ENCODE data around the gene DLG3. TPM values are rescaled to one million over a fixed set of nuclear protein-coding genes. Genes with fewer than 3 reads are reported as not detected.
"Not testable (repeated sequence)": the region's sequence is repeated elsewhere in the genome, so short reads cannot be mapped to it uniquely, and the experiment has no call there.

DLG3 gene
- total RNA-seq, 1 experiment from 2014 or later, result 41.7 TPM

DNA sequence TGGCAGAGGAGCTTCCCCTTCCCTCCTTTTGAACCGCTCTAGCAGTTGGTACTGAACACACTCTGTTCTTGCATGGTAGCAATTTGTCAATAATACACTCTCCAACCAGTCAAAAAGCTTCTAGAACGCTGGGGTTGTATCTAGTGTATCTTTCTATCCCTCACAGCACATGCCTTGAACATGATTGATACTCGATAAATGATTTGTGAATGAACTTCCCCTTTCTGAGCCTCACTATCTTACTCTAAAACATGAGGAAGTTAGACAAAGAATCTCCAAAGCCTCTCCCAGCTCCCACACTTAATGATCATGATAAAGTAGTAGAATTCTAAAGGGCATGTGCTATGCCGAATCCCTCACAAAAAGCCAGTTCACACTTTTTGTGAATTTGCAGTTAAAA, 64.4 kb downstream of the DLG3 start (continued):
- TF ChIP-seq ZNF671 (CRISPR knock-in tag; IDR thresholded peaks at IDR 0.05) (no peak), MXD4 (CRISPR knock-in tag; IDR thresholded peaks at IDR 0.05; ENCODE audit: borderline replicate concordance) (no peak), MYBL2 (CRISPR knock-in tag; IDR thresholded peaks at IDR 0.05) (no peak), TEAD1 (CRISPR knock-in tag; IDR thresholded peaks at IDR 0.05) (no peak), ZNF263 (CRISPR knock-in tag; IDR thresholded peaks at IDR 0.05; ENCODE audit: low read depth) (no peak)
- TF ChIP-seq, protein P1, sequence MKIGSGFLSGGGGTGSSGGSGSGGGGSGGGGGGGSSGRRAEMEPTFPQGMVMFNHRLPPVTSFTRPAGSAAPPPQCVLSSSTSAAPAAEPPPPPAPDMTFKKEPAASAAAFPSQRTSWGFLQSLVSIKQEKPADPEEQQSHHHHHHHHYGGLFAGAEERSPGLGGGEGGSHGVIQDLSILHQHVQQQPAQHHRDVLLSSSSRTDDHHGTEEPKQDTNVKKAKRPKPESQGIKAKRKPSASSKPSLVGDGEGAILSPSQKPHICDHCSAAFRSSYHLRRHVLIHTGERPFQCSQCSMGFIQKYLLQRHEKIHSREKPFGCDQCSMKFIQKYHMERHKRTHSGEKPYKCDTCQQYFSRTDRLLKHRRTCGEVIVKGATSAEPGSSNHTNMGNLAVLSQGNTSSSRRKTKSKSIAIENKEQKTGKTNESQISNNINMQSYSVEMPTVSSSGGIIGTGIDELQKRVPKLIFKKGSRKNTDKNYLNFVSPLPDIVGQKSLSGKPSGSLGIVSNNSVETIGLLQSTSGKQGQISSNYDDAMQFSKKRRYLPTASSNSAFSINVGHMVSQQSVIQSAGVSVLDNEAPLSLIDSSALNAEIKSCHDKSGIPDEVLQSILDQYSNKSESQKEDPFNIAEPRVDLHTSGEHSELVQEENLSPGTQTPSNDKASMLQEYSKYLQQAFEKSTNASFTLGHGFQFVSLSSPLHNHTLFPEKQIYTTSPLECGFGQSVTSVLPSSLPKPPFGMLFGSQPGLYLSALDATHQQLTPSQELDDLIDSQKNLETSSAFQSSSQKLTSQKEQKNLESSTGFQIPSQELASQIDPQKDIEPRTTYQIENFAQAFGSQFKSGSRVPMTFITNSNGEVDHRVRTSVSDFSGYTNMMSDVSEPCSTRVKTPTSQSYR (CRISPR knock-in tag; IDR thresholded peaks at IDR 0.05), result no peak
- TF ChIP-seq, protein P2, sequence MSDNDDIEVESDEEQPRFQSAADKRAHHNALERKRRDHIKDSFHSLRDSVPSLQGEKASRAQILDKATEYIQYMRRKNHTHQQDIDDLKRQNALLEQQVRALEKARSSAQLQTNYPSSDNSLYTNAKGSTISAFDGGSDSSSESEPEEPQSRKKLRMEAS (CRISPR knock-in tag; IDR thresholded peaks at IDR 0.05), result no peak
- TF ChIP-seq, protein P3, sequence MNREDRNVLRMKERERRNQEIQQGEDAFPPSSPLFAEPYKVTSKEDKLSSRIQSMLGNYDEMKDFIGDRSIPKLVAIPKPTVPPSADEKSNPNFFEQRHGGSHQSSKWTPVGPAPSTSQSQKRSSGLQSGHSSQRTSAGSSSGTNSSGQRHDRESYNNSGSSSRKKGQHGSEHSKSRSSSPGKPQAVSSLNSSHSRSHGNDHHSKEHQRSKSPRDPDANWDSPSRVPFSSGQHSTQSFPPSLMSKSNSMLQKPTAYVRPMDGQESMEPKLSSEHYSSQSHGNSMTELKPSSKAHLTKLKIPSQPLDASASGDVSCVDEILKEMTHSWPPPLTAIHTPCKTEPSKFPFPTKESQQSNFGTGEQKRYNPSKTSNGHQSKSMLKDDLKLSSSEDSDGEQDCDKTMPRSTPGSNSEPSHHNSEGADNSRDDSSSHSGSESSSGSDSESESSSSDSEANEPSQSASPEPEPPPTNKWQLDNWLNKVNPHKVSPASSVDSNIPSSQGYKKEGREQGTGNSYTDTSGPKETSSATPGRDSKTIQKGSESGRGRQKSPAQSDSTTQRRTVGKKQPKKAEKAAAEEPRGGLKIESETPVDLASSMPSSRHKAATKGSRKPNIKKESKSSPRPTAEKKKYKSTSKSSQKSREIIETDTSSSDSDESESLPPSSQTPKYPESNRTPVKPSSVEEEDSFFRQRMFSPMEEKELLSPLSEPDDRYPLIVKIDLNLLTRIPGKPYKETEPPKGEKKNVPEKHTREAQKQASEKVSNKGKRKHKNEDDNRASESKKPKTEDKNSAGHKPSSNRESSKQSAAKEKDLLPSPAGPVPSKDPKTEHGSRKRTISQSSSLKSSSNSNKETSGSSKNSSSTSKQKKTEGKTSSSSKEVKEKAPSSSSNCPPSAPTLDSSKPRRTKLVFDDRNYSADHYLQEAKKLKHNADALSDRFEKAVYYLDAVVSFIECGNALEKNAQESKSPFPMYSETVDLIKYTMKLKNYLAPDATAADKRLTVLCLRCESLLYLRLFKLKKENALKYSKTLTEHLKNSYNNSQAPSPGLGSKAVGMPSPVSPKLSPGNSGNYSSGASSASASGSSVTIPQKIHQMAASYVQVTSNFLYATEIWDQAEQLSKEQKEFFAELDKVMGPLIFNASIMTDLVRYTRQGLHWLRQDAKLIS (CRISPR knock-in tag; IDR thresholded peaks at IDR 0.05; ENCODE audit: borderline replicate concordance), result no peak
- TF ChIP-seq, protein P4, sequence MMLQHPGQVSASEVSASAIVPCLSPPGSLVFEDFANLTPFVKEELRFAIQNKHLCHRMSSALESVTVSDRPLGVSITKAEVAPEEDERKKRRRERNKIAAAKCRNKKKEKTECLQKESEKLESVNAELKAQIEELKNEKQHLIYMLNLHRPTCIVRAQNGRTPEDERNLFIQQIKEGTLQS (CRISPR knock-in tag; conservative IDR thresholded peaks at IDR 0.05), result no peak

DNA sequence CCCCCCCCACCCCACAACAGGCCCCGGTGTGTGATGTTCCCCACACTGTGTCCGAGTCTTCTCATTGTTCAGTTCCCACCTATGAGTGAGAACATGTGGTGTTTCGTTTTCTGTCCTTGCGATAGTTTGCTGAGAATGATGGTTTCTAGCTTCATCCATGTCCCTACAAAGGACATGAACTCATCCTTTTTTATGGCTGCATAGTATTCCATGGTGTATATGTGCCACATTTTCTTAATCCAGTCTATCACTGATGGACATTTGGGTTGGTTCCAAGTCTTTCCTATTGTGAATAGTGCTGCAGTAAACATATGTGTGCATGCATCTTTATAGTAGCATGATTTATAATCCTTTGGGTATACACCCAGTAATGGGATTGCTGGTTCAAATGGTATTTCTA, 70.6 kb downstream of the DLG3 start:
- H3K9me3 Mint-ChIP-seq, result peaks cover 12% of the 10 kb centered on the region
- ATAC-seq; H3K4me1 Mint-ChIP-seq; H3K27ac Mint-ChIP-seq; POLR2A ChIA-PET; H3K36me3 Mint-ChIP-seq; H3K27me3 Mint-ChIP-seq (ENCODE audit: low read depth); H3K4me3 Mint-ChIP-seq; DNase-seq (ENCODE audit: low spot score); CTCF ChIA-PET: not testable (repeated sequence)

DNA sequence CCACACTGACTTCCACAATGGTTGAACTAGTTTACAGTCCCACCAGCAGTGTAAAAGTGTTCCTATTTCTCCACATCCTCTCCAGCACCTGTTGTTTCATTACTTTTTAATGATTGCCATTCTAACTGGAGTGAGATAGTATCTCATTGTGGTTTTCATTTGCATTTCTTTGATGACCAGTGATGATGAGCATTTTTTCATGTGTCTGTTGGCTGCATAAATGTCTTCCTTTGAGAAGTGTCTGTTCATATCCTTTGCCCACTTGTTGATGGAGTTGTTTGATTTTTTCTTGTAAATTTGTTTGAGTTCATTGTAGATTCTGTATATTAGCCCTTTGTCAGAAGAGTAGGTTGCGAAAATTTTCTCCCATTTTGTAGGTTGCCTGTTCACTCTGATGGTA, 71.1 kb downstream of the DLG3 start:
- peaks cover 14% of the 10 kb centered on the region for H3K9me3 Mint-ChIP-seq
- POLR2A ChIA-PET, CTCF ChIA-PET: not testable (repeated sequence)

DNA sequence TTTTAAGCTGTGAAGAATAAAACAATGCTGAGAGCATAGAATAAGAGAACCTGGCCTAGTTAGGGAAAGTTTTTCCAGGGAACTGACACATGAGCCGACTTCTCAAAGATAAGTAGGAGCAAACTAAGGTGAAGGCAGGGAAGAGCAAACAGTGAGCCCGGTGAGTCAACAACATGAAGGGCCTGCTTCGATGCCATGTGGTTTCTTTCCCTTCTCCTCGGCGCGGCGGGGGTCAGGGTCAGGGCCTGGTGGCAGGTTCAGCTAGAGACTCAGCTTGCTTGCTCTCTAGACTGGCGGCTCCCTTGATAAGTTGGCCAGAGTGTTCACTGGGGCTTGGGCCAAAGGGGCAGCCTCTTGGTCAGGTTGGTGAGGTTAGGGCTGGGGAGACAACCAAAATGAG, 81.1 kb downstream of the DLG3 start:
- H3K36me3 Mint-ChIP-seq, result peaks cover 5% of the 10 kb centered on the region
- no peaks in the 10 kb centered on the region for H3K4me1 Mint-ChIP-seq
- H3K27me3 Mint-ChIP-seq (ENCODE audit: low read depth), result peaks cover 3% of the 10 kb centered on the region
- ChIA-PET POLR2A (interaction anchor here (0.5 kb wide), 1 partner anchor 899 kb away, joined by 3 read pairs; no protein-coding TSS in a partner anchor), CTCF (no interaction called here)
- no peak for TF ChIP-seq HMGA2 (CRISPR knock-in tag; IDR thresholded peaks at IDR 0.05)
- TF ChIP-seq, protein P5, sequence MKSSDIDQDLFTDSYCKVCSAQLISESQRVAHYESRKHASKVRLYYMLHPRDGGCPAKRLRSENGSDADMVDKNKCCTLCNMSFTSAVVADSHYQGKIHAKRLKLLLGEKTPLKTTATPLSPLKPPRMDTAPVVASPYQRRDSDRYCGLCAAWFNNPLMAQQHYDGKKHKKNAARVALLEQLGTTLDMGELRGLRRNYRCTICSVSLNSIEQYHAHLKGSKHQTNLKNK (CRISPR knock-in tag; IDR thresholded peaks at IDR 0.05), result no peak
- TF ChIP-seq ZNF317 (CRISPR knock-in tag; IDR thresholded peaks at IDR 0.05; ENCODE audit: borderline replicate concordance, low read depth), result no peak
- H3K4me3 Mint-ChIP-seq, result no peak overlapping the region
- ATAC-seq, result no peak
- H3K9me3 Mint-ChIP-seq, result peaks cover 4% of the 10 kb centered on the region
- DNase-seq (ENCODE audit: low spot score), result no peak
- no peak overlapping the region for H3K27ac Mint-ChIP-seq

More for the DNA sequence above, 71.1 kb downstream of the DLG3 start:
- not testable (repeated sequence) for H3K27me3 Mint-ChIP-seq (ENCODE audit: low read depth); H3K27ac Mint-ChIP-seq; DNase-seq (ENCODE audit: low spot score); H3K36me3 Mint-ChIP-seq; H3K4me1 Mint-ChIP-seq; H3K4me3 Mint-ChIP-seq; ATAC-seq

Data from WTC11 (cell line).